Astrocyte of the spinal cord (primary cell): Measurements from ENCODE around the gene TMEM106C.

Experiments
- DNase-seq: peaks from one replicate; pipeline ENCODE4 v3.0.0; 2011; ENCODE audit warnings: low read depth, low spot score
- H3K4me3 ChIP-seq: 2 replicates; pipeline ENCODE4 v1.5.1; 2011; ENCODE audit warnings: low read depth, mild to moderate bottlenecking, low read length, moderate library complexity
- CTCF ChIP-seq: IDR thresholded peaks from 2 replicates; pipeline ENCODE4 v1.5.1; 2012; ENCODE audit warnings: low read depth, mild to moderate bottlenecking, low read length, inconsistent platforms
- in situ Hi-C: cut with HindIII; loops from 2 replicates; pipeline ENCODE4 v1.10.0; 2017; ENCODE audit warnings: low sequenced_read_pairs

The TMEM106C gene

GRCh38 chr12:47941871-47942613 lies 21.4 kb upstream of the TMEM106C start:
- in situ Hi-C loops = no loop called here
- no peak for TF ChIP-seq CTCF
- no peak overlapping the region for H3K4me3 ChIP-seq
- no peak for DNase-seq

DNA sequence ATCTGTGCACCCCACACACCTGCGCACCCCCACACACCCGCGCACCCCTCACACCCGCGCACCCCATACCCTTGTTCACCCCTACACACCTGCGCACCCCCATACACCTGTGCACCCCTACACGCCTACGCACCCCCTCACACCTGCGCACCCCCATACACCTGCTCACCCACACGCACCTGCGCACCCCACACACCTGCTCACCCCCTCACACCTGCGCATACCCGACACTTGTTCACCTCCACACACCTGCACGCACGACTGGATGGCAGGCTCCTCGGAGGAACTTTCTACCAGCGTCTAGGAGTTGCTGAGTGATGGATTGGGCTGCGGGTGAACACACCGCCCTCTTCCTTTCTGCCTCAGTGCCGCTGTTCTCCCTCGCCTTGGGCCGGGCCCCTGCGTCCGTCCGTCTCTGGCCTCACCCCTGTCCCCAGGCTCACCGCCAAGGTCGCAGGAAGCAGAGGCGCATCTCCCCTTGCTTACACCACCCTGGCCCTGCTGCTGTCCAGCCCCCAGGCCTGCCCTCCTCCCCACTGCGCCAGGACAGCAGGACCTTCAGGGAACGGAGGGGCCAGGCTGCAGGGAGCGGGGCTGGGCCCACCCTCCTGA lies 20.7 kb upstream of the TMEM106C start:
- in situ Hi-C loops = no loop called here
- H3K4me3 ChIP-seq = no peak overlapping the region
- DNase-seq = no peak
- TF ChIP-seq CTCF = no peak

- in situ Hi-C loops = no loop called here
- no peak for DNase-seq
- H3K4me3 ChIP-seq = no peak overlapping the region
- no peak for TF ChIP-seq CTCF
Observed at GRCh38 chr12:47943623-47944340, 19.6 kb upstream of the TMEM106C start.

GRCh38 chr12:47944685-47945340 lies 18.6 kb upstream of the TMEM106C start:
- no peak overlapping the region for H3K4me3 ChIP-seq
- in situ Hi-C loops = no loop called here
- DNase-seq = no peak
- no peak for TF ChIP-seq CTCF

DNA sequence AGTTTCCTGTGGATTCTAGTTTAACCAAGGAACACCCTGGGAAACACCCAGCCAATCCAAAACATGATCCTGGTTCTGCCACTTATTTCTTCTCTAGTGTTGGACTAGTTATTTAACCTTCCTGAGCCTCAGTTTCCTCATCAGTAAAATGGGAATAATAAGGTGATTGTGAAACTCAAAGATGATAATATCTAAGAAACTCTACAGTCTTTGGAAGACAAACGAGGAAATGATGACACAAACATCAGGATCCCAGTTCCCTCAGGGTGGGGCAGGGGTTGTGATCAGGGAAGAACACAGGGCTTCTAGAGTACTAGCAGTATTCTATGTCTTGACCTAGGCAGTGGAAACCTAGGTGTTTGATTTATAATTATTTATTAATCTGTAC lies 18.1 kb upstream of the TMEM106C start:
- no peak overlapping the region for H3K4me3 ChIP-seq
- DNase-seq = no peak
- in situ Hi-C loops = no loop called here
- TF ChIP-seq CTCF = no peak

DNA sequence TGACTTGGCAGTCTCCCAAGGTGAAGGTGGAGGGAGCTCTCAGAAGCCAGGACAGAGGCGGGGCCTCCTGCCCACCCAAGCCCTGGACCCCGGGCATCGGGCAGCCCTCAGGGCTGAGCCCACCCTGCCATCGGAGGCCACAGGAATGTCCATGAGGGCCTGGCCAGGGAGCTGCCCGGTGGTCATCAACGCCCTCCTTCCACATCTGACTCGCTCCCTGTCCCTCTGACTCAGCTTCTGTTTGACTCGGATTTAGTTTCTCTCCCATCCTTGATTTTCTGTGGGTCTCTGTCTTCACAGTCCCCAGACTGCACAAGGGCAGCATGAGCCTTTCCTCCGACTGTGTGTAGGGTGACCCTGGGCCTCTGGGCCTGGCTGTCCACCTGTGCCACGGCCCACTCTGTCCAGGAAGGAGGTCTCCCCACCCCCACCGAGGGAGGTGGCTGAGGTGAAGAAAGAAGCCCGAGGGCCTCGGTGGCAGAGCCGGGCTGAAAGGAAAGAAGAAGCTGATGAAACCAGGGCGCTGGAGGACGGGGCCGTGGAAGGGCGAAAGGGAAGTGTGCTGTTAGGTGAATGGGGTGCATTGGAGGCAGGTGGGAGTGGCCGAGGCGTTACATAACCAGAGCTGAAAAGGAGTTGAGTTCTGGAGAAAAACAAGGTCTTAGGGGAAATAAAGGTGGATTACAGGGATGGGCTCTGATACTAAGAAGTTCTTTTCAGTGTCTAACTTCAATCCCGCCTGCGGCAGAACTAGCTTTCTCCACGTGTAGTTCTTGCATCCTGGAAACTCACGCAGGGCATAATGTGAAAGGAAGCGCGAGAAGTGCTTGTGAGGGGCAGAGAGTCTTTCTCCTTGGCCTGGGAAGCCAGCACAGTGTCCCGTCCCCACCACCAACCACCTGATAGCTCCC lies 16.7 kb upstream of the TMEM106C start:
- DNase-seq = no peak
- in situ Hi-C loops = no loop called here
- H3K4me3 ChIP-seq = no peak overlapping the region
- TF ChIP-seq CTCF = no peak
